Stimulated activated CD8-positive, alpha-beta memory T cell treated with anti-CD3 and anti-CD28 coated beads, Interleukin-4, amount 100 ng/mL, for 4 hours (primary cell): ENCODE data around the gene IRX1.

Source experiments
- DNase-seq, 2 donors: peaks; one replicate each; pipeline ENCODE4 v3.0.0-alpha.2; 2020; ENCODE audit warnings: low read depth in 2 of 2, low spot score in 1 of 2

The IRX1 gene

DNA sequence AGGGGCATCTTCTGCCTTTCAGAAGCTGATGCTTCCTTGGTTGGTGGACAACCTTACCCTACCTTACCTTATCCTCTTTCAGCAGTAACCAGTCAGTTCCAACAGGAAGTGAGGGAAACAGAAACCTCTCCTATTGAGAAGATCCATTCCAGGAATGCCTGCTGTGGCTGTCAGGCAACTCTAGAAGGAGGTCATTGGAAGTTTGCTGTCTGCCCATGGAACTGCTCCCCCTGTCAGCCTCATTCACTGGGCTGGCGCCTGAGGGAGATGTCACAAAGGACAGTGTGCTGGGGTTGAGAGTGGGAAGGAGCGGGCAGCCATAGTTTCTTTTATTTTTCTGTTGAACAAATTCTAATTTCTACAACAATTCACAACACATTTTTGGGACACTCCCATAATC lies 54.7 kb downstream of the IRX1 start:
- DNase-seq, result no peak

- DNase-seq, result no peak
These were observed 55.2 kb downstream of the IRX1 start for GRCh38 chr5:3650868-3651267.
